ENCODE measurements around the gene PLET1. TPM values are rescaled to one million over a fixed set of nuclear protein-coding genes. Genes with fewer than 3 reads are reported as not detected.

Gene PLET1
- total RNA-seq, 3 donors from 2014 or later = not detected

DNA sequence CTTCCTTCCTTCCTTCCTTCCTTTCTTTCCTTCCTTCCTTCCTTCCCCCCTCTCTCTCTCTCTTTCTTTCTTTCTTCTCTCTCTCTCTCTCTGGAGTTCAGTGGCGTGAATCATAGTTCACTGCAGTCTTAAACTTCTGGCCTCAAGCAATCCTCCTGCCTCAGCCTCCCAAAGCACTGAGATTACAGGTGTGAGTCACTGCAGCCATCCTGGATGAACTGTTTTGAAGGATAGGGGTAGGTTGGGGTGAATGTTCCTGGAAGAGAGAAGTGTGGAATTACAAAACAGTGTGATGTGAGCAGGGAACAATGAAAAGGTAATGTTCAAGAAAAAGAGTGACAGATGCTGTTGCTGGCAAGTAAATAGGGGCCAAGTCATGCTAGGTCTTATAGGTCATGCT is 12.4 kb upstream of the PLET1 start:
- ATAC-seq = no peak
- H3K36me3 Mint-ChIP-seq (ENCODE audit: insufficient read depth) = no peaks in the 10 kb centered on the region
- H3K9me3 Mint-ChIP-seq = no peaks in the 10 kb centered on the region
- no peaks in the 10 kb centered on the region for H3K27me3 Mint-ChIP-seq (ENCODE audit: low read depth)
- DNase-seq = no peak
- H3K4me1 Mint-ChIP-seq (ENCODE audit: low read depth) = no peaks in the 10 kb centered on the region
- no peak overlapping the region for H3K4me3 Mint-ChIP-seq

DNA sequence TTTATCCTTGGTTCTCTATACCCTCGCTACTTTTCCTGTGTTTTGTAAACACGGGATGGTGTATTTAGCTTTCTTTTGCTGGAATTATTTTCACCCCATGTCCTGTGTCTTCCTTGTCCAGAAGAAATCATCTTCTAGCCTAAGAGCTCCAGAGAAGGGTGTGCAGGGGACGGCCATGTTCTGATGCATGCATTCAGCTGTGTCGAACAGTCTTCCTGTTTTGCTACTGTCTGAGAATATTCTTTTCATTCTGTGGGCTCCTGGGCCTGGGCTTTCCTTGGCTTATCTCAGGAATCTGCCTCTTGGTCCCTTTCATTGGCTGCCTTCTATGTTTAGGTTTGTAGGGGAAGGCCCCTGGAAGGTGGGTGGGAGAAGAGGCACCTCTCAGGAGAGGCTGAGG is 10.6 kb upstream of the PLET1 start:
- no peaks in the 10 kb centered on the region for H3K4me1 Mint-ChIP-seq (ENCODE audit: low read depth)
- ATAC-seq (no peak), DNase-seq (no peak)
- H3K27me3 Mint-ChIP-seq (ENCODE audit: low read depth) = no peaks in the 10 kb centered on the region
- H3K4me3 Mint-ChIP-seq = no peak overlapping the region
- H3K9me3 Mint-ChIP-seq = no peaks in the 10 kb centered on the region
- peaks cover 1% of the 10 kb centered on the region for H3K36me3 Mint-ChIP-seq (ENCODE audit: insufficient read depth)

DNA sequence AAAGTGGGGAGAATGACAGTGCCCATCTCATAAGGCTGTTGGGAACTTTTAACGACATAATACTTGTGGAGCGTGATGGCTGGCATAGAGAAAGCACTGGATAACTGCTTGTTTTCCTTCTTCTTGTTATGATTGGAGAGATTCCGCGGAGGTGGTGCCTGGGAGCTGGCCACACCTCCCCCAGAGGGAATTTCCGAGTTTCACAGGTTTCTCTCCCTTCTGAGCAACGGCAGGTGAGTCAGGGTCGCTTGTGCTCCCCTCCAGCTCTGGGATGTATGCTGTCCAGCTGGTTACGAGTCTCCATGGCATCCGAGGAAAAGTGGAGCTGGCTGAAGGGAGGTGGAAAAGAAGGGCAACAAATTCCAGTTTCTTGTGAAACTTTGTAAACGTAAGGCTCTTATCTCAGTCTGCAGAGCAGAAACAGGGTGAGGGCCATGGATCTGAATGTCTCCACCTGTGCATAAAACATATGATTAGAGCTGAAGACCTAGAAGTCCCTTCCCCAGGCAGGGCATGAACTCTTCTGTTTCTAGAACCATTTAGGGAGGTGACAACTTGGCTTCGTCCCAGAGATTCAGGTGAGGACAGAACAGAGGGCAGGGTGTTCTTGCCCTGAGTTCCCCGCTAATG is 10.0 kb upstream of the PLET1 start:
- no peak overlapping the region for H3K4me3 Mint-ChIP-seq
- no peaks in the 10 kb centered on the region for H3K27me3 Mint-ChIP-seq (ENCODE audit: low read depth)
- no peaks in the 10 kb centered on the region for H3K9me3 Mint-ChIP-seq
- no peak for DNase-seq
- no peaks in the 10 kb centered on the region for H3K4me1 Mint-ChIP-seq (ENCODE audit: low read depth)
- no peak for ATAC-seq
- peaks cover 1% of the 10 kb centered on the region for H3K36me3 Mint-ChIP-seq (ENCODE audit: insufficient read depth)

DNA sequence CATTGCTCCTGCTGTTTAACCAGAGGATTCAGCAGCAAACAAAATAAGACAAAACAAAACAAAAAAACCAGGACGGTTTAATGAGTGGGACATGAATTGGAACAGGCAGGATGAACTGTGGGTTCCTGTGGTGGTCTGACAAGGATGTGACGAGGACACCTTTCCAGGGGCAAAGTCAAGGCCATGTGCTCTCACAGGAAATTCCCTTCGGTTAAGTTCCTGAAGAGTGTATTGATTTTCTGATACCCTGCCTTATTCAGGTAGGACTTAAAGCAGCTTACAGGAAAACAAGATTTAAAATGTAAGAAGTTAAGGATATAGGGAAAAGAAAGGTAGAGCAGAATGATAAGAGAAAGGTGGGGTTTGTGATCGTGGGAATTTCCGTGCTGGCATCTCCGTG is 8.5 kb upstream of the PLET1 start:
- H3K36me3 Mint-ChIP-seq (ENCODE audit: insufficient read depth) = peaks cover 1% of the 10 kb centered on the region
- no peaks in the 10 kb centered on the region for H3K9me3 Mint-ChIP-seq
- ATAC-seq (no peak), DNase-seq (no peak)
- no peaks in the 10 kb centered on the region for H3K4me1 Mint-ChIP-seq (ENCODE audit: low read depth)
- H3K4me3 Mint-ChIP-seq = no peak overlapping the region
- H3K27me3 Mint-ChIP-seq (ENCODE audit: low read depth) = no peaks in the 10 kb centered on the region

DNA sequence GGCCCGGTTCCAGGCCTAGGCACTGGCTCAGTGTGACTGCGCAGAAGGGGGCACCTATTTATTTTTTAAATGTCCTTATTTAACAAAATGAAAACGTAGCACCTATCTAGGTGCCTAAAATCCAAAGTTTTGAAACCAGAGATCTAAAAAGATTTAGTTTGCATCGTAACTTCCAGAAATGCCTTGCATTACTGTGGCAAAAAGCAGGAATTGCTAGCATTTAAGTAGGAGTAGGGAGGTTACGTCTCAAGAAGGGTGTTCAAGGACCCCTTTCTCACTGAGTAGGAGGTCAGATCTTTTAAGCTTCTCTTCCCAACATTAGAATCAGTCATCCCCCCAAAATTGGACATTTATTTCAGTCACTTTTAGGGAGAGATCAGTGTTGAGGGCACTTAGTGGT is 7.7 kb upstream of the PLET1 start:
- no peak for ATAC-seq
- Mint-ChIP-seq H3K4me3 (no peak overlapping the region), H3K9me3 (no peaks in the 10 kb centered on the region), H3K4me1 (ENCODE audit: low read depth) (no peaks in the 10 kb centered on the region), H3K36me3 (ENCODE audit: insufficient read depth) (peaks cover 1% of the 10 kb centered on the region), H3K27me3 (ENCODE audit: low read depth) (no peaks in the 10 kb centered on the region)
- DNase-seq = no peak

DNA sequence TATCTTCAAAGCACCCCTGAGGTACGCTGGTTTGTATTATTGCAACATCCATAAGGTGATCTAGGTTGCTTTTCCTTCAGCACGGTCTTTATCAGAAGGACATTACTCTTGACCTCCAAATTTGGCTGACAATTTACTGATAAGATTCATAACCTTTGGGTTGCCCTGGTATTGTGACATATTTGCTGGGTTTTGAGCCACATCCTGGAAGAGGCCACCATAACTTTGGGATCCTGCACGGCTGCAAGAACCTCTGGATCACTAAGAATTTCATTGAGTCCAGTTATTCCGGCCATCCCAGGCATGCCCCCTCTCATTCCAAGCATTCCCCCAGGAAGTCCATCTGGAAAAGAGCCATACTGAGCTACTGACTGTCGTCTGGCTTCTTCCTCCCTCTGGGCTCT is 6.5 kb upstream of the PLET1 start:
- Mint-ChIP-seq H3K4me3 (no peak overlapping the region), H3K27me3 (ENCODE audit: low read depth) (no peaks in the 10 kb centered on the region), H3K9me3 (no peaks in the 10 kb centered on the region), H3K4me1 (ENCODE audit: low read depth) (no peaks in the 10 kb centered on the region), H3K36me3 (ENCODE audit: insufficient read depth) (peaks cover 1% of the 10 kb centered on the region)
- DNase-seq = no peak
- no peak for ATAC-seq

DNA sequence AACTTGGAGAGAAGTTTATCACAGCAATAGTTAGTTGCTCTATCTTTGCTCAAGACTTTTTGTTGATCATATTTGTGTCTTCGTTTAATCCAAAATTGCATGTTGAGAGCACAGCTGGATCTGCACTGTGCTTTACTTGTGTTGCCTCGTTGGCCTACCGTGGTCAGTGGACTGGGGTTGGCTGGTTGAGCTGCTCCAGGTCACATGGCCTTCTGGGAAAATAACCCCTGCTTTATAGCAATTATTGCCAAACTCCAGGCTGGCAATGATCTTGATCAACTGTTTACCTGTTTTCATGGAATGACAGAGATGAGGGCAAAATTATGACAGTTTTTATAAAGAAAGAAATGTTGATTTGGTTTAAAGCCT is 5.7 kb upstream of the PLET1 start:
- H3K4me3 Mint-ChIP-seq = no peak overlapping the region
- H3K36me3 Mint-ChIP-seq (ENCODE audit: insufficient read depth) = peaks cover 1% of the 10 kb centered on the region
- H3K9me3 Mint-ChIP-seq = no peaks in the 10 kb centered on the region
- no peaks in the 10 kb centered on the region for H3K4me1 Mint-ChIP-seq (ENCODE audit: low read depth)
- ATAC-seq (no peak), DNase-seq (no peak)
- H3K27me3 Mint-ChIP-seq (ENCODE audit: low read depth) = no peaks in the 10 kb centered on the region

DNA sequence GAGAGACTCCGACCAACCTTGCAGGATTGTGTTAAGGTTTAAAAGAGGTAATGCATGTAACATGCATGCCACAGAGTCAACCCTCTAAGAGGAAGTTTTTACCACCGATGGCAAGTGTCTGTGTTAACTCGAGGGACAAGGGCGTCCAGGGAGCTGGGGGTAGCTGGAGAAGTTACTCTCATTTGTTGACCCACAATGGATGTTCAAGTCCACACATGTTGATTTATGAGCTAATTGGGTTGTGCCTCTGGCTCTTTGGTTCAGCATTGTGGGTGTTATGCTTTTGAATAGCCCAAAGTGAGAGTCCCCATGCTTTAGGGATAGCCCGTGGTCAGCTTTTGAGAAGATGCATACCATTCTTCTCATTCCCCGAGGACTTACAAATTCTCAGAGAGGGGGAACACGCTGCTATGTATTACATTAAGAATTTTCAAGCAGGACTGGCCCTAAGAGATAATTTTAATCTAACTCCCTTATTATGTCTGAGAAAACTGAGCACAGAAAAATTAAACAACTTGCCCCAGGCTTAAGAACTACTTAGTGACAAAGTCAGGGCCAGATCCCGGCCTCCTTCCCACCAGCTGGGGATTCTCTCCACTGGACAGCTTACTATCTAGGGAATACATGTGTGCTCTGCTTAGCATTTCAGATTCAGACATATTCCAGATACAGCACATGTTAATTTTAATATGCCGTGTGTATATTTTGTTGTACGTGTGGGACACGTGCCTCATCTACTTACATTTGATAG is 5.2 kb upstream of the PLET1 start:
- ATAC-seq (no peak), DNase-seq (no peak)
- Mint-ChIP-seq H3K4me3 (no peak overlapping the region), H3K36me3 (ENCODE audit: insufficient read depth) (peaks cover 1% of the 10 kb centered on the region), H3K27me3 (ENCODE audit: low read depth) (no peaks in the 10 kb centered on the region), H3K9me3 (no peaks in the 10 kb centered on the region), H3K4me1 (ENCODE audit: low read depth) (no peaks in the 10 kb centered on the region)

DNA sequence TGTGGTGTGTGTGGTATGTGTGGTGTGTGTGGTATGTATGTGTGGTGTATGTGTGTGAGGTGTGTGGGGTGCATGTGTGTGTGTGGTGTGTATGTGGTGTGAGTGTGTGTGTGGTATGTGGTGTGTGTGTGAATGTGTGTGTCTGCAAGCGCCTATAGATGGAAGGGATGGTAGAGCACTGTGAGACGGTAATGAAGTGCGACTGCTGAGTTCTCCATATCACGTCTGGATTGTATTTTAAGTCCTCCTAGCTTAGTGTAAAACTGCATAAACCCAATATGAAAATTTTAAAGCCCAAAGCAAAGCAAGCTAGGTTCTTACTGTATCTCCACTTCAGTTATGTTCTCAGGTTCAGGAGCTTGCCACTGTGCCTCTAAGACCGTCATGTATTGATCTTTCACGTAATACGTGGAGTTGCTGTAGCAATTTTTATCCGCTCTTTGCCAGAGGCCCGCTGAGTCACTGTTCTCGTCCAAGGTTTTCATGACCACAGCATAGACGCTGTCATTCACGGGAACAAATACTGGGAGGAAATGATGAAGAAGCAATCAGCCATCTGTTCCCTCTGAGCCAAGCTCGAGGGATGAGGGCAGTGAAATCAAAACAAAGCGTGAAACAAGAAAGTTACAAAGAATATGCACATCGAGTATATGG is 5.5 kb downstream of the PLET1 start:
- no peak for ATAC-seq
- Mint-ChIP-seq H3K9me3 (no peaks in the 10 kb centered on the region), H3K36me3 (ENCODE audit: insufficient read depth) (peaks cover 7% of the 10 kb centered on the region), H3K4me1 (ENCODE audit: low read depth) (no peaks in the 10 kb centered on the region), H3K27me3 (ENCODE audit: low read depth) (no peaks in the 10 kb centered on the region), H3K4me3 (no peak overlapping the region)
- no peak for DNase-seq

DNA sequence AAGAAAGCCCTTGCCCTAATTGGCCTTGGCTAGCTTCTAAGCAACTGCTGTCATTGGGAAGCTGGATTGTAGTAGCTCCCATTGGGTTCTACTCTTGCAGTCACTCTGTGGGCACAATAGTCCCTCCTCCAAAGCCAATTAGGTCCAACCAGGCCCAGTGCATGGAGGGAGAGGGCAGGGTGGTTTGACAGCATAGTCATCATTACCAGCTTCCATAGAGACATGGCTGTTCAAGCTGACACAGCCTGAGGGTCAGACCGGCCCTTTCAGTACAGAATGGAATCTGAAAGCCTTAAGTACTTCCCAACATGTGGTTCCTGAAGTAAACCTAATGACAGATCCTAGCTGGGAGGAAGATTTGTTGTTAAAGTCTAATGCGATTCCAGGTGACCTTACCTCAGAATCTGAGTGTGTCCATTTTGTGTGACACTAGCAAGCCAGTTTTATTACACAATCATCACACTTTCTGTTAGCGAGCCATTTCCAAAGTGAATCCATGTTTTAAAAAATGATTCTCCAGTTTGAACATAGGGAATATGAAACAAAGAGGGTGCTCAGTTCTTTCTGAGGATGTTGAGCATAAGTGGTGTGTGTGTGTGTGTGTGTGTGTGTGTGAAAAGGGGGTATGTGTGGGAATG is 6.9 kb downstream of the PLET1 start:
- peaks cover 6% of the 10 kb centered on the region for H3K36me3 Mint-ChIP-seq (ENCODE audit: insufficient read depth)
- DNase-seq (no peak), ATAC-seq (no peak)
- no peaks in the 10 kb centered on the region for H3K9me3 Mint-ChIP-seq
- no peaks in the 10 kb centered on the region for H3K27me3 Mint-ChIP-seq (ENCODE audit: low read depth)
- no peaks in the 10 kb centered on the region for H3K4me1 Mint-ChIP-seq (ENCODE audit: low read depth)
- no peak overlapping the region for H3K4me3 Mint-ChIP-seq

DNA sequence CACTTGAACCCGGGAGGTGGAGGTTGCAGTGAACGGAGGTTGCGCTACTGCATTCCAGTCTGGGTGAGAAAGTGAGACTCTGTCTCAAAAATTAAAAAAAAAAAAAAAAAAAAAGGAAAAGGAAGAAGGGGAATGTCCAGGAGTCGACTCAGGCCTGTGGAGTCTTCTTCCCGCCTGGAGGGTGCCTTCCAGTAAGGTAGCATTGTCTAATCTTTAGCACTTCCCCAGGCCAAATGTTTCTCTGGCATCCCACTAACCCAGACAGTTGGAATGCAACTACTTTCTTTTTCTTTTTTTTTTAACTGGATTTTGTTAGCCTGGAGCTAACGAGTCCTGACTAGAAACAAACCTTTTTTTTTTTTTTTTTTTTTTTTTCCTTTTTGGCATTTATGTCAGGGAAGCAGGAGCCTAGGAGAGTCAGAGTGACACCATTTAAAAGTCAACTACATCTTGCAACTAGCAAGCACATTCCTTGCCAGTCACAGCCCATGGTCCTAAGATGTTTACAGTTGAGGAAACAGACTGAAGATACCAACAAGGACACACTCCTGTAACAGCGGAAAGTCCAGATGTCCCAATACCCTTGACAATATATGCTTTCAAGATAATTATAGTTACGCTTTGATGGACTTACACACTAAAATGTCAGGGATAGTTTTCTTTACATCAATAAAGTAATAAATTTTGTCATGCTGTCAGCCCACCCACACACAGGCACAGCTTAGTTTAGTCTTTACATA is 10.6 kb downstream of the PLET1 start:
- no peak for ATAC-seq
- DNase-seq = no peak
- no peak overlapping the region for H3K4me3 Mint-ChIP-seq
- no peaks in the 10 kb centered on the region for H3K27me3 Mint-ChIP-seq (ENCODE audit: low read depth)
- H3K9me3 Mint-ChIP-seq = peaks cover 4% of the 10 kb centered on the region
- peaks cover 6% of the 10 kb centered on the region for H3K36me3 Mint-ChIP-seq (ENCODE audit: insufficient read depth)
- no peaks in the 10 kb centered on the region for H3K4me1 Mint-ChIP-seq (ENCODE audit: low read depth)

DNA sequence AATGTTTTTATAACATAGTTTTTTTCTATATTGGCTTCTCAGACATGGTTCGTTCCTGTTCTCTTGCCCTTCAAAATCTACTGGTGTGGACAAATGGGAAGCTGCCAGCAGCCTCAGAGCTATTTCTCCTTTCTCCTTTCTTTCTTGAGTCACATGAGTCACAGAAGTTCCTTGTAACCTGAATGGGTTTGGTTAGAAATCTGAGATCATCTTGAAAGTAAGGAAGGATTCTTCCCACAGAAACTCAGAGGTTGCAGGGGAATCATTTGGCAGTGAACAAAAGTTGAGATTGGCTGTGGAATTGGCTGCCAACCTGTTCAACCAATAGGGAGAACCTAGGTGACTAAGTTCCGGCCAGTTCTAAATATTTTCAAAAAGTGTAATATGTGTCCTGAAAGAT is 12.5 kb downstream of the PLET1 start:
- ATAC-seq (no peak), DNase-seq (no peak)
- Mint-ChIP-seq H3K36me3 (ENCODE audit: insufficient read depth) (peaks cover 14% of the 10 kb centered on the region), H3K4me1 (ENCODE audit: low read depth) (no peaks in the 10 kb centered on the region), H3K4me3 (no peak overlapping the region), H3K27me3 (ENCODE audit: low read depth) (no peaks in the 10 kb centered on the region), H3K9me3 (peaks cover 13% of the 10 kb centered on the region)

DNA sequence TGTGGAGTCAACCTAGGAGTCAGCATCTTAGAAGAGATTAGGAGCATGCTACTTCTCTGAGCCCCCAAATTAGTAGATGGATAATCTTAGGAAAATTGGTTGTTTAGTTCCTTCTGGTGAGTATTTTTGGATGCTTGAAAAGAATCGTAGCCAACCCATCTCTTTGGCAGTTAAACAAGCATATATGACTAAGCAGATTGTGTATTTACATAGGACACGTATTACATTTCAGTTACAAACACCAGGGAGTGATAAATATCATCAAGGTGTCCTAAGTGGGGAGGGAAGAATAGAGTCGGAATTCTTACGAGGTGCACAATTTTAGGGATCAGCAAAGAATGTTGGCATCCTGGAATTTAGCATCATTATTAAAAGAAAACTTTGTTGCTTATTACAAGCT is 13.5 kb downstream of the PLET1 start:
- no peaks in the 10 kb centered on the region for H3K27me3 Mint-ChIP-seq (ENCODE audit: low read depth)
- peaks cover 21% of the 10 kb centered on the region for H3K36me3 Mint-ChIP-seq (ENCODE audit: insufficient read depth)
- DNase-seq (no peak), ATAC-seq (no peak)
- no peaks in the 10 kb centered on the region for H3K4me1 Mint-ChIP-seq (ENCODE audit: low read depth)
- H3K9me3 Mint-ChIP-seq = peaks cover 13% of the 10 kb centered on the region
- no peak overlapping the region for H3K4me3 Mint-ChIP-seq

DNA sequence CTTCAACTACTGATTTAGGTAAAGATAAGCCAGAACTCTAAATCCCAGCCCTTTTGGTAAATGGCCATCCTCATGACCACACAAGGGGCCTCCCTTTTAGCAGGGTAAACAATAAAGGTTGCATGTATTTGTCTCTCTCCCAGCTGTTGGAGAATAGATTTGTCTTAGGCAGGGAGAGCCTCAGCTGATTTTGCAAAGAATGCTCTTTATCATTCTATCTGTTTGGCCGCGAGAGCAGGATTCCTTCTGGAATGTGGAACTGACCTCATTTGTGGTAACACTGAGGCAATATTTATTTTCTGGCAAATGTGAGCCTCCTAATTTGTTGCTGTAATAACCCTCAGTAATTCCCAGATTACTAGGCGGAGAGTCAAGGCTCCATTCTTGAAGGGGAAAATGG is 19.2 kb downstream of the PLET1 start:
- no peak for DNase-seq
- no peaks in the 10 kb centered on the region for H3K4me1 Mint-ChIP-seq (ENCODE audit: low read depth)
- peaks cover 45% of the 10 kb centered on the region for H3K36me3 Mint-ChIP-seq (ENCODE audit: insufficient read depth)

More for the DNA sequence above, 19.2 kb downstream of the PLET1 start:
- H3K4me3 Mint-ChIP-seq = no peak overlapping the region
- no peaks in the 10 kb centered on the region for H3K27me3 Mint-ChIP-seq (ENCODE audit: low read depth)
- peaks cover 13% of the 10 kb centered on the region for H3K9me3 Mint-ChIP-seq
- no peak for ATAC-seq
